ENCODE data around the gene MRPL34. TPM values are rescaled to one million over a fixed set of nuclear protein-coding genes. Genes with fewer than 3 reads are reported as not detected.

MRPL34 gene
- total RNA-seq, 2 experiments from 2014 or later: 122 to 128 TPM

- peaks cover 18% of the 10 kb centered on the region for H3K36me3 Mint-ChIP-seq
- H3K9me3 Mint-ChIP-seq: no peaks in the 10 kb centered on the region
- H3K4me3 Mint-ChIP-seq: no peak overlapping the region
- no peaks in the 10 kb centered on the region for H3K27me3 Mint-ChIP-seq
- peaks cover 23% of the 10 kb centered on the region for H3K4me1 Mint-ChIP-seq
- no peak overlapping the region for H3K27ac Mint-ChIP-seq
- no peak for DNase-seq
Measured at GRCh38 chr19:17312189-17313113, 6.8 kb downstream of the MRPL34 start.

- Mint-ChIP-seq H3K4me3 (no peak overlapping the region), H3K27me3 (no peaks in the 10 kb centered on the region), H3K9me3 (no peaks in the 10 kb centered on the region), H3K27ac (no peak overlapping the region), H3K36me3 (peaks cover 15% of the 10 kb centered on the region), H3K4me1 (peaks cover 15% of the 10 kb centered on the region)
- no peak for DNase-seq
Measured at GRCh38 chr19:17314007-17314593, 8.4 kb downstream of the MRPL34 start.

GRCh38 chr19:17318966-17319365 lies 13.3 kb downstream of the MRPL34 start:
- peaks cover 4% of the 10 kb centered on the region for H3K4me1 Mint-ChIP-seq
- H3K4me3 Mint-ChIP-seq: no peak overlapping the region
- peaks cover 12% of the 10 kb centered on the region for H3K36me3 Mint-ChIP-seq
- H3K27me3 Mint-ChIP-seq: no peaks in the 10 kb centered on the region
- H3K9me3 Mint-ChIP-seq: no peaks in the 10 kb centered on the region
- DNase-seq: no peak
- no peak overlapping the region for H3K27ac Mint-ChIP-seq

- DNase-seq: no peak
- no peaks in the 10 kb centered on the region for H3K9me3 Mint-ChIP-seq
- no peak overlapping the region for H3K27ac Mint-ChIP-seq
- H3K36me3 Mint-ChIP-seq: peaks cover 12% of the 10 kb centered on the region
- H3K27me3 Mint-ChIP-seq: no peaks in the 10 kb centered on the region
- H3K4me1 Mint-ChIP-seq: peaks cover 4% of the 10 kb centered on the region
- no peak overlapping the region for H3K4me3 Mint-ChIP-seq
Measured at GRCh38 chr19:17319473-17320238, 14.0 kb downstream of the MRPL34 start.

GRCh38 chr19:17320435-17320834 lies 14.8 kb downstream of the MRPL34 start:
- Mint-ChIP-seq H3K36me3 (peaks cover 11% of the 10 kb centered on the region), H3K4me3 (no peak overlapping the region), H3K27ac (no peak overlapping the region), H3K4me1 (peaks cover 4% of the 10 kb centered on the region), H3K9me3 (no peaks in the 10 kb centered on the region), H3K27me3 (no peaks in the 10 kb centered on the region)
- no peak for DNase-seq

- Mint-ChIP-seq H3K9me3 (no peaks in the 10 kb centered on the region), H3K27me3 (no peaks in the 10 kb centered on the region), H3K27ac (peak overlapping the region; percentile 23), H3K4me1 (peaks cover 4% of the 10 kb centered on the region), H3K4me3 (no peak overlapping the region), H3K36me3 (peaks cover 3% of the 10 kb centered on the region)
- DNase-seq: no peak
Measured at GRCh38 chr19:17321655-17322489, 16.2 kb downstream of the MRPL34 start.

- no peaks in the 10 kb centered on the region for H3K9me3 Mint-ChIP-seq
- no peaks in the 10 kb centered on the region for H3K27me3 Mint-ChIP-seq
- peaks cover 3% of the 10 kb centered on the region for H3K36me3 Mint-ChIP-seq
- peak overlapping the region; percentile 29 for H3K4me3 Mint-ChIP-seq
- no peak for DNase-seq
- peaks cover 4% of the 10 kb centered on the region for H3K4me1 Mint-ChIP-seq
- no peak overlapping the region for H3K27ac Mint-ChIP-seq
Measured at GRCh38 chr19:17322854-17323253, 17.2 kb downstream of the MRPL34 start.

- Mint-ChIP-seq H3K4me3 (peak overlapping the region; percentile 47), H3K9me3 (no peaks in the 10 kb centered on the region), H3K27ac (no peak overlapping the region)
Measured at GRCh38 chr19:17323300-17323963, 17.8 kb downstream of the MRPL34 start.

GRCh38 chr19:17323964-17324332 lies 18.3 kb downstream of the MRPL34 start:
- Mint-ChIP-seq H3K9me3 (no peaks in the 10 kb centered on the region), H3K27me3 (no peaks in the 10 kb centered on the region), H3K36me3 (peaks cover 3% of the 10 kb centered on the region), H3K4me3 (no peak overlapping the region), H3K27ac (no peak overlapping the region), H3K4me1 (peaks cover 4% of the 10 kb centered on the region)
- peak; percentile 42 for DNase-seq

More at GRCh38 chr19:17323300-17323963, 17.8 kb downstream of the MRPL34 start:
- no peak for DNase-seq
- peaks cover 3% of the 10 kb centered on the region for H3K36me3 Mint-ChIP-seq
- no peaks in the 10 kb centered on the region for H3K27me3 Mint-ChIP-seq
- H3K4me1 Mint-ChIP-seq: peaks cover 4% of the 10 kb centered on the region

GRCh38 chr19:17324357-17325114 lies 18.9 kb downstream of the MRPL34 start:
- no peaks in the 10 kb centered on the region for H3K9me3 Mint-ChIP-seq
- H3K27ac Mint-ChIP-seq: no peak overlapping the region
- DNase-seq: no peak
- H3K4me1 Mint-ChIP-seq: peaks cover 4% of the 10 kb centered on the region
- H3K36me3 Mint-ChIP-seq: peaks cover 3% of the 10 kb centered on the region
- H3K4me3 Mint-ChIP-seq: no peak overlapping the region
- H3K27me3 Mint-ChIP-seq: no peaks in the 10 kb centered on the region

GRCh38 chr19:17325133-17325532 lies 19.5 kb downstream of the MRPL34 start:
- H3K4me1 Mint-ChIP-seq: peaks cover 4% of the 10 kb centered on the region
- H3K9me3 Mint-ChIP-seq: no peaks in the 10 kb centered on the region
- no peaks in the 10 kb centered on the region for H3K27me3 Mint-ChIP-seq
- DNase-seq: no peak
- H3K4me3 Mint-ChIP-seq: no peak overlapping the region
- no peak overlapping the region for H3K27ac Mint-ChIP-seq
- peaks cover 3% of the 10 kb centered on the region for H3K36me3 Mint-ChIP-seq

GRCh38 chr19:17325881-17326594 lies 20.4 kb downstream of the MRPL34 start:
- DNase-seq: no peak
- H3K9me3 Mint-ChIP-seq: no peaks in the 10 kb centered on the region
- no peak overlapping the region for H3K4me3 Mint-ChIP-seq
- H3K27ac Mint-ChIP-seq: no peak overlapping the region
- H3K4me1 Mint-ChIP-seq: peaks cover 7% of the 10 kb centered on the region
- peaks cover 3% of the 10 kb centered on the region for H3K36me3 Mint-ChIP-seq
- no peaks in the 10 kb centered on the region for H3K27me3 Mint-ChIP-seq

GRCh38 chr19:17326595-17326966 lies 20.9 kb downstream of the MRPL34 start:
- DNase-seq: no peak
- Mint-ChIP-seq H3K4me1 (peaks cover 7% of the 10 kb centered on the region), H3K27me3 (no peaks in the 10 kb centered on the region), H3K36me3 (peaks cover 3% of the 10 kb centered on the region), H3K27ac (no peak overlapping the region), H3K4me3 (no peak overlapping the region), H3K9me3 (no peaks in the 10 kb centered on the region)
